HG03159 (cell line): ENCODE results near the gene TLL2.

Experiments used
- ATAC-seq: cut with Tn5 transposase; IDR thresholded peaks from one replicate; pipeline ENCODE4 v1.9.1; 2021; ENCODE audit warnings: mild to moderate bottlenecking, moderate library complexity; ENCODE audit not compliant: unreplicated experiment

The TLL2 gene

GRCh38 chr10:96468845-96469244 lies 44.9 kb downstream of the TLL2 start:
- ATAC-seq = no peak

DNA sequence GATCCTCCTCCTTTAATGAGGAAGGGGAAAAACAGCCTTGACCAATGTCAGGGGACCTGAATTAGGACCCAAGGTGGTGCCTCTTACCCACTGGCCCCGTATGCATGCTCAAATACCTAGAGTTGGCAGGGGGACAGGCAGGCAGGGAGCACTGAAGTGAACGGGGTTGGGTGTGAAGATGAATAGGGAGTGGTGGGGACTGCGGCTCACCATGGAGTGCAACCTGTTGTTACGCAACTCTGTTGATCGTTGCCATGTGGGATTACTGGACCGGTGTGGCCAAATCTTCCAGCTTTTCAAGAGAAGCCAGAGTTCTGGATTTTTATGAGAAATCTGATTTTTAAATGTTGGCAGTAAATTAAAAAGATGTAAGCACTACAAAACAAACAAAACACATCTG lies 48.1 kb downstream of the TLL2 start:
- no peak for ATAC-seq

- ATAC-seq = no peak
Measured at GRCh38 chr10:96463562-96463961, 50.2 kb downstream of the TLL2 start.

- no peak for ATAC-seq
Measured at GRCh38 chr10:96462606-96463151, 51.0 kb downstream of the TLL2 start.

DNA sequence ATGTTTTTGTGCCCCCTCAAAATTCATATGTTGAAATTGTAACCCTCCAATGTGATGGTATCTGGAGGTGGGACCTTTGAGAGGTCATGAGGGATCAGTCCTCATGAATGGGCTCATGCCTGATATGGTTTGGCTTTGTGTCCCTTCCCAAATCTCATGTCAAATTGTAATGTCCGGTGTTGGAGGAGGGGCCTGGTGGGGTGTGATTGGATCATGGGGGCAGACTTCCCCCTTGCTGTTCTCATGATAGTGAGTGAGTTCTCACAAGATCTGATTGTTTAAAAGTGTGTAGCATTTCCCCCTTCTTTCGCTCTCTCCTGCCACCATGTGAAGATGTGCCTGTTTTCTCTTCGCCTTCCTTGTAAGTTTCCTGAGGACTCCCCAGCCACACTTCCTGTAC lies 53.4 kb downstream of the TLL2 start:
- ATAC-seq = no peak

DNA sequence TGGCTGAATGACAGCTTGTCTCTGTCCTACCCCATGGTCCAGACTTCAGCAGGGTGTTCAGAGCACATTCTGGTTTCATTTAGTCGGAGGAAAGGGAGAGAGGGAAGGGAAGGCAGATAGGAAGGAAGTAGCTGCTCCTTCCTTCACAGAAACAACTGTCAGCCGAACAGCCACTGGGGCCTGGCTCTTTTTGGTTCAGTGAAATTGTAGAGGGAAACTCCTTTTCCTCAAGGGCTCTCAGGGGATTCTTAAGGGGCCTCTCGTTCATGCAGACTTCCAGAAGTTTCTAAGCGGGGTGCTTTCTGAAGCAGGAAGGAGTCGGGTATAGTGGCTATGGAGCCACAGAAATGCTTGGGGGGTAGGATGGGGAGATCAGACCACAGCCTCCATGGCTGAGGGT lies 56.4 kb downstream of the TLL2 start:
- ATAC-seq = no peak

DNA sequence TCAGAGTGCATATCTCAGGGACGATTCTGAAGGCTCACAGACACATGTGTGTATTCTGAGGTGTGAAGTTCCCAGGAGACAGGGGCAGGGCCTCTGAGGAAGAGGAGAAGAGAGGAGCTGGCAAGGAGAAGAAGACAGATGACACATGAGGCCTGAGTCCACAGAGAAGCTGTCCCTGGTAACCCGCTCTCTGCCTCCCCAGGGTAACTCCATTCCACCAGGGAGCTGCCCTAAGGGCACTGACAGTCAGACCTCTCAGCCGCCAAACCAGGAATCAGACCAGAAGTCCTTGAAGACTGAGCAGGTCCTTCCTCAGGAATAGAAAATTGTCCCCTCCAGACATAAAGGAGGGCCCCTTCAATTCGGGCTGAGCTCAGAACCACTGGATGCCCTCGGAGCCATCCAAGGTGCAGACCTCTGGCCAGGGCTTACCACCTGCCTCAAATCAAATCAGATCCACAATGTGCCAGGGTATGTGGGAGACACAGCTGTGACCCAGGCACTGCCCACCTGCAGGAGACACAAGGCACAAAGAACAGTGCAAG lies 57.4 kb downstream of the TLL2 start:
- ATAC-seq = no peak

- ATAC-seq = no peak
Measured at GRCh38 chr10:96453856-96454583, 59.7 kb downstream of the TLL2 start.

GRCh38 chr10:96452494-96453153 lies 61.1 kb downstream of the TLL2 start:
- ATAC-seq = no peak

- no peak for ATAC-seq
Measured at GRCh38 chr10:96450529-96451207, 63.1 kb downstream of the TLL2 start.

DNA sequence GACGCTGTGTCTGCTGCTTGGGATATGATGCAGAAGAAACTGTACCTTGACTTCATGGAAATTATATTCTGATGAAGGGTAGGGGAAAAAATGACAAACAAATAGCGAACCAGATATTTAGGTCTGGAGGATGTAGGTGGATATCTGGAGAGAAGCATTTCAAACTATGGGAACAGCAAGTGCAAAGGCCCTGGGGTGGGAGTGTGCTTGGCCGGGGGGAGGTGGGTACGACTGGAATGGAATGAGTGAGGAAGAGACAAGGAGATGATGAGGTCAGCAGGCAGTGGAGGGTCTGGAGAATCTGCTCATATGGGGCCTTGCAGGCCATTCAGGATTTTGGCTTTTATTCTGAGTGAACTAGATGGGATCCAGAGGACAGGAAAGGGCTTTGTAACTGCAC lies 65.2 kb downstream of the TLL2 start:
- ATAC-seq = no peak

- ATAC-seq = no peak
Measured at GRCh38 chr10:96448021-96448457, 65.7 kb downstream of the TLL2 start.

GRCh38 chr10:96446966-96447596 lies 66.6 kb downstream of the TLL2 start:
- ATAC-seq = no peak

GRCh38 chr10:96441987-96442643 lies 71.6 kb downstream of the TLL2 start:
- ATAC-seq = no peak

DNA sequence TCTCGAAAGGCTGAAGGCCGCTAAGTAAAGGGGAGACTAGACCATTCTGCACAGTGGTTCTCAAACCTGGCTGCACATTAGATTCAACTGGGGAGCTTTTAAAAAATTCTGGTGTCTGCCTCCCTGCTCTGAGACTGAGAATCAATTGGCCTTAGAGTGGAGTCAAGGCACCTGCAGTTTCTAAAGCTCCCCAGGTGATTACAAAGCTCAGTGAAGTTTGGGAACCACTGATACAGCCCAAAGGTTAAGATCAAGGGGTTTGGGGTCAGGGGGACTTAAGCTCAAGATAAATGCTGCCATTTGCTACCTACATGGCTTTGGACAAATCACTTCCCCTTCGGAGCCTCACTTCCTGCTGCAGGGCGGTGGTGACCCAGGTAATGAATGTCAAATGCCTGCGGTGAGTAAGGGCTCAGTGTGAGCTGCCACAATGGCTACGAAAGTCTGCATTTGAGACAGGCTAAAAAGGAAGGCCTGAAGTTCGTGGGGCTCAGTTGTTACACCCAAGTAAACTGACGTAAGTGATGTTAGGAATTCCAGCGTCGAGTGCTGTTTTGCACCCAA lies 72.3 kb downstream of the TLL2 start:
- no peak for ATAC-seq

GRCh38 chr10:96440361-96441292 lies 73.1 kb downstream of the TLL2 start:
- ATAC-seq = no peak

DNA sequence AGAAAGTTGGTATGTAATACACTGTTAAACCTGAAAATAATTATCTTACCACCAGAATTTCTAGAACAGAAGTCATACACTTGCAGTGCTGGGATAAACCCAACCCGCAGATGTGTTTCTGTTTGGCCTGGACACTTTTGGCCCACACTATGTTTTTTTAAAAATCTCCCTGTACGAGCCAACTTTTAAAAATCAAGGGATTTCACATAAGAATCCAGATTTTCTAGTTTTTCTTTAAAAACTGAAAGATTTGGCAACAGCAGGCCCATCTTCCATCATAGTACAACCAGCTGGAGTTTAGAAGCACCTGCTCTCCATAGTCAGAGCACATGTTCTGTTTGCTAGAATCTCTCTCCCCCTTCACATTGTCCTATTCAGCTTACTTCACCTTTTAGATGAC lies 74.0 kb downstream of the TLL2 start:
- ATAC-seq = no peak

DNA sequence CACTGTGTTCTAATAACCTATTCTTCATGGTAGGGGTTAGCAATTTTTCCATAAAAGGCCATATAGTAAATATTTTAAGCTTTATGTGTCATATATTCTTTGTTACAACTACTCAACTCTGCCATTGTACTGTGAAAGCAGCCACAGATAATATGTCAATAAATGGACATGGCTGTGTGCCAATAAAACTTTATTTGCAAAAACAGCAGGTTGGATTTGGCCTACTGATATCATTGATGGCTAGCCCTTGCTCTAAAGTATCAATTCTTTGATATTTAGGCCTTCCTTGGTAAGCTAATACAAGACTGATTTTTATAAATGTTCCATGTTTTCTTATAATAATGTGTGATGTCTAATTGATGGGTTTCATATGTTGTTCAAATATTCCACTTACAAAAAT lies 77.7 kb downstream of the TLL2 start:
- no peak for ATAC-seq
